ENCODE data around the gene ECD.
"Not testable (repeated sequence)": the region's sequence is repeated elsewhere in the genome, so short reads cannot be mapped to it uniquely, and the experiment has no call there.

The ECD gene

GRCh38 chr10:73159038-73159648 is 8.7 kb downstream of the ECD start:
- DNase-seq, result peak; percentile 16 to 79

GRCh38 chr10:73156054-73156453 is 11.8 kb downstream of the ECD start:
- no peak for DNase-seq

- no peak for DNase-seq
These were observed 15.8 kb downstream of the ECD start for GRCh38 chr10:73152009-73152408.

GRCh38 chr10:73150633-73151413 is 17.0 kb downstream of the ECD start:
- DNase-seq, result not testable (repeated sequence)

GRCh38 chr10:73141603-73142002 is 26.2 kb downstream of the ECD start:
- no peak for DNase-seq

- no peak for DNase-seq
These were observed 28.6 kb downstream of the ECD start for GRCh38 chr10:73139251-73139650.

- DNase-seq, result no peak
These were observed 31.2 kb downstream of the ECD start for GRCh38 chr10:73136627-73137026.

- no peak for DNase-seq
These were observed 33.1 kb downstream of the ECD start for GRCh38 chr10:73134727-73135126.

- no peak for DNase-seq
These were observed 35.7 kb downstream of the ECD start for GRCh38 chr10:73131913-73132686.

GRCh38 chr10:73131301-73131700 is 36.5 kb downstream of the ECD start:
- DNase-seq, result no peak

- DNase-seq, result no peak
These were observed 41.5 kb downstream of the ECD start for GRCh38 chr10:73126343-73126742.

- DNase-seq, result no peak
These were observed 47.9 kb downstream of the ECD start for GRCh38 chr10:73119952-73120351.

GRCh38 chr10:73119457-73119856 is 48.4 kb downstream of the ECD start:
- DNase-seq, result no peak

- no peak for DNase-seq
These were observed 49.6 kb downstream of the ECD start for GRCh38 chr10:73117976-73118743.

- DNase-seq, result no peak
These were observed 51.8 kb downstream of the ECD start for GRCh38 chr10:73116017-73116416.

- peak; percentile 30 to 47 for DNase-seq
These were observed 54.3 kb downstream of the ECD start for GRCh38 chr10:73113551-73113950.

- DNase-seq, result not testable (repeated sequence)
These were observed 55.8 kb downstream of the ECD start for GRCh38 chr10:73112032-73112431.

- peak; percentile 84 to 87 for DNase-seq
These were observed 57.4 kb downstream of the ECD start, which contains the start of gene NUDT13 for GRCh38 chr10:73110345-73110849. Gene NUDT13, plus strand, starts transcription at chr10:73110455. Its CDS starts 3,911 bp downstream, at chr10:73114366.

GRCh38 chr10:73109248-73109652 is 58.6 kb downstream of the ECD start:
- DNase-seq, result not testable (repeated sequence)

- DNase-seq, result no peak
These were observed 61.5 kb downstream of the ECD start for GRCh38 chr10:73106301-73106700.

GRCh38 chr10:73099141-73099540 is 68.7 kb downstream of the ECD start:
- DNase-seq, result no peak

- no peak for DNase-seq
These were observed 70.5 kb downstream of the ECD start for GRCh38 chr10:73097305-73097670.
